Small intestine (tissue), 7 donors: Measurements from ENCODE around the gene CACNA1A. TPM values are rescaled to one million over a fixed set of nuclear protein-coding genes. Genes with fewer than 3 reads are reported as not detected.
"Not testable (repeated sequence)": the region's sequence is repeated elsewhere in the genome, so short reads cannot be mapped to it uniquely, and the experiment has no call there.

Source experiments
- DNase-seq, 2 donors: peaks; one replicate each; pipeline versions ENCODE4 v3.0.0 to v3.0.0-alpha.2; 2013
- FAIRE-seq: peaks from 2 replicates; lab custom pipeline; 2012; peaks lifted over from hg19 to GRCh38; lab: Jason Lieb, UNC
- H3K27ac ChIP-seq, 3 donors: one replicate each; pipeline ENCODE4 v1.5.1; 2013; ENCODE audit warnings: low read length in 2 of 3, mild to moderate bottlenecking in 2 of 3, control low read depth in 1 of 3, inconsistent platforms in 1 of 3, low read depth in 1 of 3, moderate library complexity in 1 of 3
- H3K27me3 ChIP-seq, 3 donors: one replicate each; pipeline ENCODE4 v1.6.1; 2013; ENCODE audit warnings: low read length in 3 of 3, inconsistent platforms in 1 of 3; ENCODE audit not compliant: control insufficient read depth in 3 of 3, insufficient read depth in 3 of 3
- H3K36me3 ChIP-seq, 3 donors: one replicate each; pipeline ENCODE4 v1.6.1; 2013; ENCODE audit warnings: low read length in 3 of 3, inconsistent platforms in 1 of 3, low read depth in 1 of 3, mild to moderate bottlenecking in 1 of 3, moderate library complexity in 1 of 3; ENCODE audit not compliant: control insufficient read depth in 3 of 3, insufficient read depth in 2 of 3
- H3K4me1 ChIP-seq, 3 donors: one replicate each; pipeline ENCODE4 v1.6.1; 2013; ENCODE audit warnings: low read length in 2 of 3, inconsistent platforms in 1 of 3, low read depth in 1 of 3, mild to moderate bottlenecking in 1 of 3, moderate library complexity in 1 of 3; ENCODE audit not compliant: control insufficient read depth in 3 of 3, insufficient read depth in 2 of 3
- H3K4me3 ChIP-seq, 3 donors: one replicate each; pipeline ENCODE4 v1.5.1; 2013; ENCODE audit warnings: low read length in 3 of 3, control low read depth in 1 of 3, inconsistent platforms in 1 of 3, low read depth in 1 of 3, mild to moderate bottlenecking in 1 of 3, moderate library complexity in 1 of 3
- H3K9me3 ChIP-seq, 2 donors: one replicate each; pipeline ENCODE4 v1.6.1; 2013; ENCODE audit warnings: low read depth in 1 of 2, low read length in 1 of 2; ENCODE audit not compliant: control insufficient read depth in 2 of 2, insufficient read depth in 1 of 2
- WGBS, 3 donors: extraction: QIAGEN DNeasy Blood & Tissue Kit; methylation state at CpG; one replicate each; pipeline ENCODE4 v1.1.7; 2013; 5-methylcytosine and 5-hydroxymethylcytosine counted together
- polyA plus RNA-seq, 4 donors: library from polyadenylated mRNA; stranded (reverse) in 3 of 4; unstranded in 1 of 4; fragments of 200-250 nt in 3 of 4; fragments of 120-200 nt in 1 of 4; gene quantifications; one replicate each; pipeline versions ENCODE4 v1.2.1 to v1.2.3, GENCODE V29; 2013
- donor health status: healthy with polysubstance abuse.
- donor health status: control.
- donor health status: control.
- donor health status: Bipolar disorder and iron deficiency.
- donor health status: healthy.

Gene CACNA1A
- polyA plus RNA-seq, 4 donors, result 0.27 to 8.9 (median 2.1) TPM

DNA sequence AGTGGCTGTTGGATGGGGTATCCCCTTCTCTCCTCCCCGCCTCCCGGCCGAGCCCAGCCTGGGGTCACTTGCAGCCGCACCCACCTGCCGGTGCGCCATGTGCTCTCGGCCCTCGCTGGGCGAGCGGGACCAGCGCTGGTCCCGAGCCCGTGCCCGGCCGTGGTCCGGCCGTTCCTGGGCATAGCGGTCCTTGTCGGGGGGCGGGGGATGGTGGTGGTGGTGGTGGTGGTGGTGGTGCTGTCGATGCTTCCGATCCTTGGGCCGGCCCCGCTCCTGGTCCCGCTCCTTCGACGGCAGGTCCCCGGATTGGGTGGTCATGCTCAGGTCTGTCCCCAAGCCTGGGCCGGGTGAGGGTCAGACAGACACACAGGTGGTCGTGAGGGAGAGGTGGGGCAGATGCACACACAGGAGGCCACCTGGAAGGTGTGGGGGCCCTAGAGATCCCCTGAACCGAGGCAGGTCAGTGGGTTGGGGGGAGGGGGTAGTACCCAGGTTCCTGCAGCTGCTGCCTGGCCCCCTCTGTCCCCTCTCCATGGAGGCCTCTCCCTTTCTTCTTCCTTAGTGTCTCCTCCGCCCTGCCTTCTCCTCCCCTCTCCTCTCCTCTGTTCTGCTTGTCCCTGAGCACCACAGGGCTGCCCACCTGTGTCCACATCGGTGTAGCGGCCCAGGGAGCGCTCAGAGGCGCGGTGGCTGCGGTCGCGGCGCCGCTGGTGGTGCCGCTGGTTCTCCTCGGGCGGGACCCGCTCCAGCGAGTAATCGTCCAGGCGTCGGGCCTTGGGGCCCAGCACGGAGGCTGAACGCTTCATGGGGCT lies 297.4 kb downstream of the CACNA1A start:
- Histone ChIP-seq H3K4me3 (peak overlapping the region; percentile 18 to 32 (median 19)), H3K36me3 (no peaks in the 10 kb centered on the region), H3K9me3 (no peaks in the 10 kb centered on the region), H3K4me1 (no peaks in the 10 kb centered on the region), H3K27ac (peak overlapping the region in 1 of 3 donors; percentile 70), H3K27me3 (no peaks in the 10 kb centered on the region)
- FAIRE-seq (no peak), DNase-seq (no peak)
- WGBS, 3 donors, result 77 to 88% (median 79%) methylated on average over 44 to 52 of the region's 52 CpGs

DNA sequence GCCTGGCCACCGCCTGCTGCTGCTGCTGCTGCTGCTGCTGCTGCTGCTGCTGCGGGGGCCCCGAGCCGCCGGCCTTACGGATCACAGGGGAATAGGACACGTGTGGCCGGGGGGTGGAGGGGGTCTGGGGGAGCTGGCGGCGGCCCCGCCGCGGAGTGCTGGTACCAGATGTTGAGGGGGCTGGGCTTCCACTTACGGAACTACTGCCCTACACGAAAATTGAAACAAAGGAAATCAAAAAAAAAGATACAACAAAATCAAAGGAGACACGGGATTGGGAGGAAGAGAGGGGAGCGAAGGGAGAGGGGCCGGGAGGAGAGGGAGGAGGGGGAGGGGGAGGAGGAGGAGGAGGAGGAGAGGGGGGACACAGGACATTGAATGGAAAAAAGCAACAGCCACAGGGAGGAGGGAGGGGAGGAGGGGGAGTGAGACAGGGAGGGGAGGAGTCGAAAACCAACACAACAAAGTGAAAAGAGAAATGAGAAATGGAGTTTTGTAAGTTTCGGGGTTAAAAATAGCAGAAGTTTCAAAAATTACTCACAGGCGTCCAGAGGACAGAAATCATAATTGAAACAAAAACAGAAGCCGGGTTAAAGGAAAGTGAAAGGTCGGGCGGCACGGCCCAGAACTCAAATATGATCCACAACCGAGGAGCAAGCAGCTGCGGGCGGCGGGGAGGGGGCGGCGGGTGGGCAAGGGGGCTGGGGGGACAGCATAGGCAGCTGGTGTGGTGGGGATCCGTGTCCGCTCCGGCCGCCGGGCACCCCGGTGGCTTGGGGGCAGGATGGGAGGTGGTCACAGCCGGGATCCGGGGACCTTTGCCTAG lies 298.2 kb downstream of the CACNA1A start:
- DNase-seq (peak in 1 of 2 donors; percentile 40), FAIRE-seq (no peak)
- no peaks in the 10 kb centered on the region for H3K27me3 ChIP-seq
- H3K4me1 ChIP-seq, result no peaks in the 10 kb centered on the region
- WGBS, 3 donors, result 37 to 78% (median 56%) methylated on average over 39 of the region's 39 CpGs
- H3K36me3 ChIP-seq, result no peaks in the 10 kb centered on the region
- peak overlapping the region in 1 of 3 donors; percentile 70 for H3K27ac ChIP-seq
- H3K9me3 ChIP-seq, result no peaks in the 10 kb centered on the region
- peak overlapping the region; percentile 18 to 32 (median 19) for H3K4me3 ChIP-seq

DNA sequence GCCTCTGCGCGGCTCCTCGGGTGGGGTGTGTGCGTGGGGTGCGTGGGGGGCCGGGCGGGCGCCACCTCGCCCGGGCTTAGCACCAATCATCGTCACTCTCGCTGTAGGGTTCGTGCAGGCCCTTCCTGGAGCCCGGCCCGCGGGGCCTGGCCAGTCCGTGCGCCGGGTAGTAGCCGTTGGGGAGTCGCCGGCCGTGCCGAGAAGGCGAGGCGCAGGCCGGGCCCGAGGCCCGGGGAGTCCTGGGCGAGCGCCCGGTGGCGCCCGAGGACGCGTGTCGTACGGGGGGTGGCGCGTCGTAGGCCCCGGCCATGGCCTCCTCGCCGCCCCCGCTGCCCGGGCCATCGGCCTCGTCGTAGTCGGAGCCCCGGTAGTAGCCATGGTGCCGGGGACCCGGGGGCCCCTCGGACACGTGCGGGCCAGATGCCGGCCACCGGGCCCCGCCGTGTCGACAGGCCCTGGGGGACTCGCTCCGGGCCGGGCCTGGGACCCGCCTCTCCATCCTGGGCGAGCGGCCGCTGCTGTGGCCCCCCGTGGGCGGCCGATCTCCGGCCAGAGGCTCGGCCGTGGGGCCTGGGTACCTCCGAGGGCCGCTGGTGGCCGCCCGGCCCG lies 298.9 kb downstream of the CACNA1A start:
- H3K4me1 ChIP-seq, result no peaks in the 10 kb centered on the region
- FAIRE-seq, result no peak
- peak overlapping the region in 2 of 3 donors; percentile 8 to 19 for H3K4me3 ChIP-seq
- no peaks in the 10 kb centered on the region for H3K36me3 ChIP-seq
- H3K27me3 ChIP-seq, result no peaks in the 10 kb centered on the region
- 80 to 95% (median 85%) methylated on average over 39 to 79 of the region's 79 CpGs for WGBS, 3 donors
- H3K27ac ChIP-seq, result peak overlapping the region in 1 of 3 donors; percentile 29
- H3K9me3 ChIP-seq, result no peaks in the 10 kb centered on the region
- no peak for DNase-seq

DNA sequence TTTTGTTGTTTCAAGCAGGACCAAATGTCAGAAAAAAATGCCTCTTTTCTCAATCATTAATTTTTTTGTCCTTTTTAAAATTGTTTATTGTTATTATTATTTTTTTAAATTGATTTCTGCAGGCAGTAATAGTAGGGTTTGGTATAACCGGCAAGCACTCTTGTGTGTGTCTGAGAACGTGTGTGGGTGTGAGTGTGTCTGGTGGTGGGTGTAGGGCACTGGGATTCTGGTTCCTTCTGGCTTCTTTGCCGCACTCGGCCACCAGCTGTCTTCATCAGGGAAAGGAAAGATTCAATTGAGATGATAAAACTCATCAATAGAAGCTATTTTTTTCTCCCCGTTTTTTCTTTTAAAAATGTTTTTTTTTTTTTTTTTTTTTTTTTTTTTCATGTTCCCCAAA lies 299.7 kb downstream of the CACNA1A start:
- no peak for DNase-seq
- WGBS, 3 donors, result 84 to 90% (median 84%) methylated on average over 5 of the region's 5 CpGs
- Histone ChIP-seq H3K27me3 (no peaks in the 10 kb centered on the region), H3K36me3 (peaks cover 0 to 3% (median 0%) of the 10 kb centered on the region in 3 donors), H3K4me1 (no peaks in the 10 kb centered on the region), H3K4me3 (no peak overlapping the region), H3K27ac (no peak overlapping the region), H3K9me3 (no peaks in the 10 kb centered on the region)
- no peak for FAIRE-seq

DNA sequence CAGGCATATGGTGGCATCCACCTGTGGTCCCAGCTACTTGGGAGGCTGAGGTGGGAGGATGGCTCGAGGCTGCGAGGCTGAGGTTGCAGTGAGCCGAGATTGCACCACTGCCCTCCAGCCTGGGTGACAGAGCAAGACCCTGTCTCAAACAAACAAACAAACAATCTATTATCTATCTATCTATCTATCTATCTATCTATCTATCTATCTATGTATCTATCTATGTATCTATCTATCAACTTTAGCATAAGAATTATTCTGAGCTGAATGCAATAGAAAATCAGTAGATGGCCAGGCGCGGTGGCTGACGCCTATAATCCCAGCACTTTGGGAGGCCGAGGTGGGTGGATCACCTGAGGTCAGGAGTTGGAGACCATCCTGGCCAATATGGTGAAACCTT lies 304.2 kb downstream of the CACNA1A start:
- not testable (repeated sequence) for FAIRE-seq, H3K4me3 ChIP-seq, H3K36me3 ChIP-seq, H3K27ac ChIP-seq, H3K27me3 ChIP-seq, H3K9me3 ChIP-seq, DNase-seq, H3K4me1 ChIP-seq
- WGBS, 3 donors, result 93 to 98% (median 95%) methylated on average over 7 of the region's 7 CpGs

DNA sequence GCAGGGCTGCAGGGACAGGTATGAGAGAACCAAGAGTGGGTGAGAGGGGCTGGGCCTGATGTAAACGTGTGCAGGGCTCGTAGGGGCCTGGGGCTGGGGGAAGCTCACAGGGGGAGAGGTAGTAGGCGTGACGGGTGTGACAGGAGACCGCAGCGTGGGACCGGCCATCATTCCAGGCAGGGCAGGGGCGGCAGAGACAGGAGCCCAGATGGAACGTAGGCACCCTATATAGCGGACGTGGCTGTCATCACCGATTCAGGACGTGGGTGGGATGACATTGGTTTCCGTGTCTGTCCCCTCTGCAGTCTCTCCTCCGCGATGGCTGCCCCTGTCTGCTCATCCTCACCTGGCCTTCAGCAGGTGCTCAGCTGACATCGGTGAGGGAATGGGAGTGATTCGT lies 307.6 kb downstream of the CACNA1A start:
- FAIRE-seq (no peak), DNase-seq (no peak)
- Histone ChIP-seq H3K36me3 (peaks cover 0 to 4% (median 0%) of the 10 kb centered on the region in 3 donors), H3K4me1 (peaks cover 0 to 20% (median 0%) of the 10 kb centered on the region in 3 donors), H3K9me3 (no peaks in the 10 kb centered on the region), H3K27ac (no peak overlapping the region), H3K4me3 (no peak overlapping the region), H3K27me3 (no peaks in the 10 kb centered on the region)
- 86 to 89% (median 87%) methylated on average over 17 to 18 of the region's 18 CpGs for WGBS, 3 donors

DNA sequence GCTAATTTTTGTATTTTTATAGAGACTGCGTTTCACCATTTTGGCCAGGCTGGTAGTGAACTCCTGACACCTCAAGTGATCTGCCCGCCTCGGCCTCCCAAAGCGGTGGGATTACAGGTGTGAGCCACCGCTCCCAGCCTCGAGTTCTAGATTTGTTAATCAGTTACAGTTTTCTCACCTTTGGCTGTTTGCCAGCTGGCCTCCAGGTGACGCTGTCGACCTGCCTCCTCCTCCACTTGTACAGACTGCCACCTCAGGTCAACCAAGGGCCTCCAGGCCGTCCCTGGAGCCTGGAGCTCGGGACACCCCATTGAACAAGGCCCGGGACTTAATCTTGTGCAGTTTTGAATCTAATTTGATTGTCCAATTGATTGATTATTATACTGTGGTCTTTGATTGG lies 310.6 kb downstream of the CACNA1A start:
- H3K4me1 ChIP-seq, result peaks cover 0 to 29% (median 0%) of the 10 kb centered on the region in 3 donors
- no peaks in the 10 kb centered on the region for H3K9me3 ChIP-seq
- FAIRE-seq, result no peak
- H3K27me3 ChIP-seq, result no peaks in the 10 kb centered on the region
- H3K27ac ChIP-seq, result peak overlapping the region in 2 of 3 donors; percentile 45 to 70
- no peak overlapping the region for H3K4me3 ChIP-seq
- peak; percentile 92 to 94 for DNase-seq
- H3K36me3 ChIP-seq, result no peaks in the 10 kb centered on the region
- WGBS, 3 donors, result 15 to 44% (median 18%) methylated on average over 11 of the region's 11 CpGs
